GM12878 (cell line): ENCODE results near the gene SPAG17. TPM values are rescaled to one million over a fixed set of nuclear protein-coding genes. Genes with fewer than 3 reads are reported as not detected.

ENCODE experiments used
- ATAC-seq: fragments of 200-7000 bp; cut with Tn5 transposase; 3 replicates; pipeline ENCODE4 v1.9.1; 2020; ENCODE audit warnings: mild to moderate bottlenecking, moderate library complexity
- BruUV-seq: library from RNA; stranded (reverse); fragments of 400-500 nt; replicated peaks from 2 replicates; lab custom pipeline; 2021; lab: Mats Ljungman, UMichigan
- CTCF ChIA-PET: fragments of 300-600 bp; sonication (Branson Sonifier 250); formaldehyde crosslinking; extraction: SDS; loops from one replicate; lab custom pipeline; 2021; ENCODE audit warnings: inconsistent platforms; lab: Yijun Ruan, JAX
- POLR2A ChIA-PET: fragments of 350-600 bp; formaldehyde crosslinking; extraction: SDS; loops from one replicate; lab custom pipeline; 2021; ENCODE audit warnings: inconsistent platforms; lab: Charles Lee
- RAD21 ChIA-PET: fragments of 300-600 bp; sonication (Branson Sonifier 250); formaldehyde crosslinking; loops from one replicate; lab custom pipeline; 2023; ENCODE audit warnings: antibody characterized with exemption; ENCODE audit not compliant: unreplicated experiment; lab: Charles Lee
- SMC1A ChIA-PET: fragments of 300-600 bp; sonication (Branson Sonifier 250); formaldehyde crosslinking; loops from one replicate; lab custom pipeline; 2023; ENCODE audit not compliant: unreplicated experiment, uncharacterized antibody; lab: Charles Lee
- DNase-seq: peaks from one replicate; pipeline ENCODE4 v3.0.0-alpha.2; 2011; ENCODE audit warnings: low read depth, low spot score
- FAIRE-seq: peaks from 3 replicates; lab custom pipeline; 2011; peaks lifted over from hg19 to GRCh38; lab: Jason Lieb, UNC
- H2AFZ ChIP-seq: 2 replicates; pipeline ENCODE4 v1.6.0; 2011; ENCODE audit warnings: low read depth, low read length, control low read depth; ENCODE audit not compliant: control insufficient read depth
- H3K27ac ChIP-seq: 2 replicates; pipeline ENCODE4 v1.5.1; 2011; ENCODE audit warnings: control low read depth; ENCODE audit not compliant: control insufficient read depth, insufficient read depth
- H3K27me3 ChIP-seq, 2 experiments: replicated peaks in 1 of 2; 2 replicates each; pipeline versions ENCODE4 v1.6.0 to v1.6.1; 2011; ENCODE audit warnings: low read length in 1 of 2; ENCODE audit not compliant: control insufficient read depth in 2 of 2, insufficient read depth in 2 of 2
- H3K36me3 ChIP-seq, 2 experiments: 2 replicates each; pipeline ENCODE4 v1.5.1; 2011; ENCODE audit warnings: low read length in 1 of 2; ENCODE audit not compliant: control insufficient read depth in 2 of 2, insufficient read depth in 2 of 2
- H3K4me1 ChIP-seq: 2 replicates; pipeline ENCODE4 v1.6.1; 2011; ENCODE audit warnings: mild to moderate bottlenecking, low read length, moderate library complexity, mixed read lengths; ENCODE audit not compliant: control insufficient read depth, insufficient read depth
- H3K4me2 ChIP-seq: 2 replicates; pipeline ENCODE4 v1.6.0; 2011; ENCODE audit warnings: control low read depth; ENCODE audit not compliant: control insufficient read depth, insufficient read depth
- H3K4me3 ChIP-seq: fragments of 200-600 bp; sonication (generic); 2 replicates; pipeline ENCODE4 v1.5.1; 2016
- H3K79me2 ChIP-seq: 2 replicates; pipeline ENCODE4 v1.6.0; 2011; ENCODE audit warnings: low read length; ENCODE audit not compliant: control insufficient read depth, insufficient read depth
- H3K9ac ChIP-seq: 2 replicates; pipeline ENCODE4 v1.8.0; 2011; ENCODE audit warnings: low read length, control low read depth, mixed read lengths; ENCODE audit not compliant: control insufficient read depth, insufficient read depth
- H3K9me3 ChIP-seq: replicated peaks from 3 replicates; pipeline ENCODE4 v1.5.1; 2011; ENCODE audit warnings: mild to moderate bottlenecking, low read length; ENCODE audit not compliant: control insufficient read depth, insufficient read depth
- H4K20me1 ChIP-seq: 2 replicates; pipeline ENCODE4 v1.6.0; 2011; ENCODE audit not compliant: control insufficient read depth, insufficient read depth
- ATF2 ChIP-seq: IDR thresholded peaks from 2 replicates; pipeline ENCODE4 v1.6.1; 2012; ENCODE audit warnings: low read length, inconsistent platforms
- CBFB ChIP-seq: IDR thresholded peaks from 2 replicates; pipeline ENCODE4 v1.6.1; 2016; ENCODE audit warnings: antibody characterized with exemption, low read depth
- CEBPB ChIP-seq, 2 experiments: fragments of 150-350 bp in 1 of 2; IDR thresholded peaks; 2 replicates each; pipeline ENCODE4 v1.6.1; 2012 to 2014; ENCODE audit warnings: low read depth in 2 of 2, low read length in 2 of 2, borderline replicate concordance in 1 of 2, inconsistent platforms in 1 of 2
- KAT2A ChIP-seq: conservative IDR thresholded peaks from 2 replicates; pipeline ENCODE4 v1.6.1; 2011; ENCODE audit warnings: low read depth, low read length; ENCODE audit not compliant: control insufficient read depth
- MAX ChIP-seq: IDR thresholded peaks from 2 replicates; pipeline ENCODE4 v1.6.1; 2012; ENCODE audit warnings: low read depth, low read length, improper control_type of control experiment
- NRF1 ChIP-seq: conservative IDR thresholded peaks from 2 replicates; pipeline ENCODE4 v1.6.1; 2011; ENCODE audit warnings: mild to moderate bottlenecking, low read depth, low read length, improper control_type of control experiment
- POLR2AphosphoS2 ChIP-seq: IDR thresholded peaks from 2 replicates; pipeline ENCODE4 v1.6.1; 2011; ENCODE audit warnings: low read depth, mild to moderate bottlenecking, low read length, improper control_type of control experiment, moderate library complexity
- RELB ChIP-seq: fragments of 450-650 bp; IDR thresholded peaks from 2 replicates; pipeline ENCODE4 v1.6.1; 2017; ENCODE audit warnings: low read depth, mild to moderate bottlenecking, moderate library complexity
- SIN3A ChIP-seq: IDR thresholded peaks from 2 replicates; pipeline ENCODE4 v1.6.1; 2012; ENCODE audit warnings: low read depth, low read length, improper control_type of control experiment
- in situ Hi-C: fragments of 300-500 bp; cut with MboI; formaldehyde crosslinking; loops from 9 replicates; pipeline ENCODE4 v1.14.3; 2018; ENCODE audit warnings: mixed read lengths
- intact Hi-C: fragments of 100-400 bp; cut with micrococcal nuclease; formaldehyde crosslinking; loops from one replicate; pipeline ENCODE4 v1.14.2; 2022; ENCODE audit not compliant: unreplicated experiment
- polyA plus RNA-seq, 11 experiments: library from polyadenylated mRNA; depleted of rRNA in 4 of 11; unstranded in 6 of 11; stranded (reverse) in 5 of 11; fragments of >200 nt; fragmentation: Nextera tagmentation in 4 of 11; fragmentation: Illumina TruSeq in 1 of 11; extraction: Ambion mirVana in 4 of 11; extraction: Trizol in 1 of 11; gene quantifications; 1 replicate in 1 of 11; 2 replicates in 10 of 11; pipeline versions ENCODE4 v1.2.1 to v1.2.3, GENCODE V29; 2011 to 2016; ENCODE audit warnings: inconsistent platforms in 2 of 11, missing spikeins in 2 of 11, low read depth in 1 of 11
- total RNA-seq, 4 experiments: library from RNA; depleted of rRNA in 3 of 4; stranded (reverse); fragments of >200 nt in 3 of 4; fragmentation: Illumina TruSeq in 1 of 4; extraction: Trizol in 1 of 4; gene quantifications; 2 replicates each; pipeline versions ENCODE4 v1.2.1 to v1.2.3, GENCODE V29; 2013 to 2021

SPAG17 gene
- total and polyA plus RNA-seq, 10 of the 15 experiments (the other 5 are each of a cell fraction or from before 2014, with no cell fraction given): 0.02 to 0.16 (median 0.03) TPM; not detected in 7

GRCh38 chr1:117971777-117972176 is 213.3 kb downstream of the SPAG17 start:
- in situ Hi-C loops: no loop called here
- H3K79me2 ChIP-seq: no peaks in the 10 kb centered on the region
- H4K20me1 ChIP-seq: no peaks in the 10 kb centered on the region
- DNase-seq: no peak
- intact Hi-C loops: no loop called here
- ChIA-PET SMC1A (no interaction called here), POLR2A (no interaction called here), RAD21 (no interaction called here), CTCF (no interaction called here)
- peaks cover 0 to 3% of the 10 kb centered on the region in 2 experiments; a peak in 1 of 4 replicates for H3K36me3 ChIP-seq
- no peaks in the 10 kb centered on the region for H3K27me3 ChIP-seq
- no peaks in the 10 kb centered on the region for H3K9me3 ChIP-seq
- H3K4me3 ChIP-seq: no peak overlapping the region
- H3K9ac ChIP-seq: no peak overlapping the region
- no peak overlapping the region for H2AFZ ChIP-seq
- no peak overlapping the region for H3K4me2 ChIP-seq
- no peaks in the 10 kb centered on the region for H3K4me1 ChIP-seq
- TF ChIP-seq ATF2 (no peak), KAT2A (no peak), CBFB (no peak), SIN3A (no peak), MAX (no peak), POLR2AphosphoS2 (no peak), NRF1 (no peak), CEBPB (IDR thresholded peaks at IDR 0.05; ENCODE audit: borderline replicate concordance in 1 of 2, low read depth in 2 of 2, low read length in 2 of 2) (no peak), RELB (no peak)
- BruUV-seq: no TSS peak
- no peak for FAIRE-seq
- no peak for ATAC-seq
- no peak overlapping the region for H3K27ac ChIP-seq
